D721Med (cell line): ENCODE measurements around the gene FAIM.
"Not testable (repeated sequence)": the region's sequence is repeated elsewhere in the genome, so short reads cannot be mapped to it uniquely, and the experiment has no call there.

Source experiments
- DNase-seq: peaks from one replicate; pipeline ENCODE4 v3.0.0; 2011; ENCODE audit warnings: low spot score; ENCODE audit not compliant: insufficient read length
- FAIRE-seq: peaks from 2 replicates; lab custom pipeline; 2011; peaks lifted over from hg19 to GRCh38; lab: Jason Lieb, UNC
- CTCF ChIP-seq: IDR thresholded peaks from 2 replicates; pipeline ENCODE4 v1.5.1; 2012; ENCODE audit warnings: mild to moderate bottlenecking, control low read depth; ENCODE audit not compliant: insufficient read depth; ENCODE audit errors: missing control alignments

FAIM gene

GRCh38 chr3:138594150-138594934 is 14.2 kb upstream of the FAIM start, which contains the start of gene CEP70:
Gene CEP70 (minus strand): TSS chr3:138594260. CDS start chr3:138572927, 21,333 bp downstream.
- TF ChIP-seq CTCF, result peak; percentile 86
- DNase-seq (peak; percentile 36), FAIRE-seq (peak; percentile 92)

DNA sequence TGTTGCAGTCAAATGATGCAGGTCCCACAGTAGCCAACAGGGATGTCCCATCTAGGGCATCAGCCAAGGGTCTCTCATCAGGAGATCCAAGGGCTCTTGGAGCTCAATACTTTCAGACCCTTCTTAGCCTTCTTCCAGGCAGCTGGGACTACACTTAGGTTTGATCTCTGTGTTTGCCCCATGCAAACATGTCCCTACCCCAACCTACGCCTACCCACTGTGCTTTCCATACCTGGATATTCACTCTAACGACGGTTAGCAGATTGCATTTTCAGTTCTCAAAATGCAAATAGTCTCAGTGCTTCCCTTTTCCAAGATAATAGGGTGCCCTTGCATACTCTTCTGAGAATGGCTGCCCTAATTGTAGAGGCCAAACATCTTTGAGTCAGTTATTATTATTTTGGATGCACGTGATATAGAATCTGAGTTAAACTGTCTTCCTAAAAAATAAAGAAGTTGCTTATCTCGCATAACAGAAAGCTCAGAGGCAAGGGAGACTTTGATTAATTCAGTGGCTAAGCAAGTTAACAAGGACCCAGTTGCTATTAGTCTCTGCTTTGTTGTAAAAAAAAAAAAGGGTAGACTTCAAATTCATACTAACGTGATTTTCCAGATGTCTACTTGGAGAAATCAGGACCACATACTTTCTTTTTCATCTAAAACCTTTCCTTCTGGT is 13.5 kb upstream of the FAIM start:
- no peak for FAIRE-seq
- no peak for TF ChIP-seq CTCF
- DNase-seq, result no peak

- not testable (repeated sequence) for DNase-seq, FAIRE-seq
Measured at GRCh38 chr3:138597186-138597976, 11.2 kb upstream of the FAIM start.

DNA sequence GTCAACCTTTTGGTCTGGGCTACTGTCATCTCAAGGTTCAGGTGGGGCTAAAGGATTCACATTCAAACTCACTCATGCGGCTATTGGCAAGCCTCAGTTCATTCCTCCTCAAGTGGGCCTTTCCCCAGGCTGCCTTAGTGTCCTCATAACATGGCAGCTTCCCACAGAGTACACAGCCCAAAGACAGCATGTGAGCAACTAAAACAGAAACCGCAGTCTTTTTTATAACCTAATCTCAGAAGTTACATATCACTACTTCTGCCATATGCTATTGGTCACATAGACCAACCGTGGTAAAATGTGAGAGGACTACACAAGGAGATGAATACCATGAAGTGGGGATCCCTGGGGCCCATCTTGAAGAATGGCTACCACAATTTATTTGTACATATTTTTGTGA is 10.0 kb upstream of the FAIM start:
- no peak for FAIRE-seq
- no peak for TF ChIP-seq CTCF
- no peak for DNase-seq

- no peak for TF ChIP-seq CTCF
- FAIRE-seq (no peak), DNase-seq (no peak)
Measured at GRCh38 chr3:138600100-138600745, 8.3 kb upstream of the FAIM start.

- not testable (repeated sequence) for FAIRE-seq, DNase-seq
Measured at GRCh38 chr3:138601661-138602060, 6.9 kb upstream of the FAIM start.

- not testable (repeated sequence) for FAIRE-seq, DNase-seq
Measured at GRCh38 chr3:138604106-138604595, 4.4 kb upstream of the FAIM start.

DNA sequence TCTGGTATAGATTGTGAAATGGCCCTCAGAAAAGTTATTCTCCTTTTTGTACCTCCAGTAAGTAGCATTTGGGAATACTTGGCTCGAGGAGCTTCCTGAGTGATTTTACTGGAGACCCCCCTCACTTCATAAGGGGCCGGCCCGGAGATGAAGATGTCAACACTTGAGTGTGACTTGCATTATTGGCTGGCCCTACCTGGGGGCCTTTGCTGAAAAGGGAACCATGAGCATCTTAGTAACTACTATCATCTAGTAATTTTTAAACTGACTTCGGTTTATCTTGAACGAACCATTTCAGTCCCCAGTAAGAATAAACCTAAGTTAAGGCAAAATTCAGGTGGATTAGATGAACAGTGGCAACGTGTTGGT is 1.3 kb downstream of the FAIM start:
- no peak for DNase-seq
- no peak for FAIRE-seq
- no peak for TF ChIP-seq CTCF
